Epidermal melanocyte (primary cell): Measurements from ENCODE around the gene RFX7.
A peak's percentile ranks its signal among the peaks of the same experiment; 100 is the strongest.

Experiments
- DNase-seq: peaks from one replicate; pipeline ENCODE4 v3.0.0; 2011; ENCODE audit warnings: low spot score; ENCODE audit not compliant: insufficient read length

The RFX7 gene

DNA sequence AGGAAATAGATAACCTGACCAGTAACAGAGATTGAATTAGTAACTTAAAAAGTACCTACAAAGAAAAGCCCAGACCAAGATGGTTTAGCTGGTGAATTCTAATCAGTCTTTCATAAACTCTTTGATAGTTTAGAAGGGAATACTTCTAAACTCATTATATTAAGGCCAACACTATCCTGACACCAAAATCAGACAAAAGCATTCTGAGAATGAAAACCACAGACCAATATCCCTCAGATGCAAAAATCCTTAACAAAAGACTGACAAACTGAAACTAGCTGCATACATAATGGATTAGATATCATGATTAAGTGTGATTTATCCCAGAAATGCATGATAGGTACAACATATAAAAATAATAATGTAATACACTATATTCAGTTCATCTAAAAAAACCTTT lies 115.6 kb downstream of the RFX7 start:
- DNase-seq: no peak

DNA sequence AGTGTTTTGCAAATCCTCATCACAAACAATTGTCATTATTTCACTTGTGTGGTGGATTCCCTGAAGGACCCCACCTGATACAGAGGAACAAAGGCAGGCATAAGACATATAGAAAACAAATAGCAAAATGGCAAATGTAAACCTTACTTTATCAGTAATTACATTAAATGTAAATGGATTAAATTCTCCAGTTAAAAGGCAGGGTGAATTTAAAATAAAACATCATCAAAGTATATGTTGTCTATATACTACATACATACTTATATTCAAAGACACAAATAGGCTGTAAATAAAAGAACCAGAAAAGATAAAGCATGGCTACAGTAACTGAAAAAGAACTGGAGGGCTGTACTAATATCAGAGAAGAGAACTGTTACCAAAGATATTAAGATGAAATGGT lies 117.3 kb downstream of the RFX7 start:
- no peak for DNase-seq

DNA sequence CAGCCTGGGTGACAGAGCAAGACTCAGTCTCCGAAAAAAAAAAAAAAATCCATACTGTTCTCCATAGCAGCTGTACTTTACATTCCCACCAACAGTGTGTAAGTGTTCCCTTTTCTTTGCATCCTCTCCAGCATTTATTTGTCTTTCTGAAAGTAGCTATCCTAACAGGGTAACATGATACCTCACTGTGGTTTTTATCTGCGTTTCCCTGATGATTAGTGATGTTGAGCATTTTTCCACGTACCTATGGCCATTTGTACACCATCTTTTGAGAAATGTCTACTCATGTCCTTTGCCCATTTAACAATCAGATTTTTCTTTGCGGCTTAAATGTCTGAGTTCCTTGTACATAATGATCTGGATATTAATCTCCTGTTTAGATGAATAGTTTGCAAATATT lies 119.3 kb downstream of the RFX7 start:
- DNase-seq: no peak

DNA sequence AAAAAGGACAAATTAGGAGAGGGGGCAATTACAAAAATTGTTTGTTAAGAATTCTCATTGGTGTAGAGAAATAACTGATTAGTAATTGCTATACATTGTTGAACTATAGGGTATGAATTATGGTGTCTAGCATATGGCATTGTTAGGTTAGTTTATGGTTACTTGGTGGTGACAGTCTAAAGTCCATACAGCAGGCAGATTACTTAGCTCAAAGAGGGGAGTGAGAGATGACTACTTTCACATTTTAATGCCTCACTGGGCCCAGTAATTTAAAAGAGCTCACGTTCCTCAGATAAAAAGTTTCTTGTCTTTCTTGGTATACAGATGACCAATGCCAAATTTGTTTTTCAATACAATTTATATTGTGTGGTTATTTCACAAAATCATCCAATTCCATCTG lies 137.8 kb downstream of the RFX7 start:
- no peak for DNase-seq

DNA sequence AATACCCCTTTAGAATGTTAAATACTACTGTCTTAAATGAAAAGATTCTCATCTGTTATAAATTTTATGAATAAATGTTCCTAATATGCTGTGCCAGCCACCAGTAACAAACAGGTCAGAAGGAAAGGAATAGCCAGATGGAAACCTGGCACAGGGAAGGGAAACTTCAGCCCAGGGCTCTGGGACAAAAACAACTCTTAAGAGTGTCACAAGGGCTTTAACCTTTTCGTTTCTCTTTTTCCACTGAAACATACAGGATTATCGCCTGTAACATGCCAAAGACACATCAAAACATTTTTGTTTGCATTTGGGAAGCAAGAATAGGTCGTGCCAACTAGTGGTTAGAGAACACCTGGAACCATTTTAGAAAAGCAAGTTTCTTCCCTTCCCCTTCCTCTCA lies 141.2 kb downstream of the RFX7 start:
- DNase-seq: no peak

GRCh38 chr15:56099311-56099710 lies 144.4 kb downstream of the RFX7 start:
- DNase-seq: no peak

GRCh38 chr15:56098195-56098863 lies 145.3 kb downstream of the RFX7 start:
- DNase-seq: no peak

GRCh38 chr15:56095406-56095805 lies 148.3 kb downstream of the RFX7 start:
- DNase-seq: no peak

- DNase-seq: no peak
Observed at GRCh38 chr15:56094171-56094570, 149.5 kb downstream of the RFX7 start.

DNA sequence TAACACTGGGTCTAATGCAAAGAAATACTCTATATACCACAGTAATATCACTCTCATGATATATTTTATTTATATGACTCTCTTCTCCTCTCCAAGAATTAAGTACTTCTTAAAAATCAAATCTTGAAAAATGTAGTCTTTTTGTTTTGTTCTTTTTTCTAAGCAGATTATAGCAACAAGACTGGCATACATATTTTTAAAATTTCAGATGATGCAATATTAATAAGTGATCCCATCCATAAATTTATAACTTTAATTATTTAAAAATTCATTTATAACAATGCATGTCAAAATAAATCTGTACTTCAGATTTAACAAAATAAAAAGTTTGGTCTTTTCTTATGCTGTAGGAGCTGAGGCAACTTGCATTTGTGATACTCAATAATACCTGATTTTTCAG lies 155.3 kb downstream of the RFX7 start:
- no peak for DNase-seq

DNA sequence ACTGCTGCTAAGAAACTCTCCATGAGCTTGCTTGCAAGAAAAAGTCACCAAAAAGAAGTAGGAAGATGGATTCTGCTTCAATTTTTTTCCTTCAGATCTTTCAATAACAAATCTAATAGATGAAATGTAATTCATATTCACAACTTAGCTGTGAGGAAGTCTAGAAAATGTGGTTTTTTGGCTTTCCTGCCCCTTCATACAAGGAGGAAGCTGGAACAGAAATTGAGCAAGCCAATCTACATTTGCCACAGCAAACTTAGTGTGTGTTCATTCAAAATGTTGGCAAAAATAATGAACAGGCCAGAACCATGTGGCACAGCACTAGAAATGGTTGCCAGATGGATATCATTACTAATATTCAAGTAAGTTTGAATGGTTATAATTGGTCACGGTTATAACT lies 157.1 kb downstream of the RFX7 start:
- DNase-seq: no peak

DNA sequence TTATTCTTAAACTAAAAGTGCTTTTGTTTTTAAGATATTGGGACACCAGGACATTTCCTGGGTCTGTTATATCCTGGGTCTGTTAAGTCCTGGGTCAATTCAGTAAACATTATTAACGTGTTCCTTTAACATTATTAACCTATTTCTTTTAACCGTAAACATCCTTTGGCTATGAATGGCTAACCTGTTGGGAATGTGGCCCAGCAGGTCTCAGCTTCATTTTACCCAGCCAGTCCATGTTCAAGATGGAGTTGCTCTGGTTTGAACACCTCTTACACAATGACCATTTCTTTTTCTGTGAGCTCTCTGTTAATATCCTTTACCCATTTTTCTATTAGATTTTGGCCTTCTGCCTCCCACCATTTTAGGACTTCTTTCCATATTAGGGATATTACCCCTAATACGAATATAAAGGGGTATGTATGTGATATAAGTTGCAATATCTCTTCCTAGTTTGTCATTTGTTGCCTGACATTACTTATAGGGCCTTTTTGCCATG lies 161.4 kb downstream of the RFX7 start:
- no peak for DNase-seq

- DNase-seq: no peak
Observed at GRCh38 chr15:56077081-56077480, 166.6 kb downstream of the RFX7 start.

DNA sequence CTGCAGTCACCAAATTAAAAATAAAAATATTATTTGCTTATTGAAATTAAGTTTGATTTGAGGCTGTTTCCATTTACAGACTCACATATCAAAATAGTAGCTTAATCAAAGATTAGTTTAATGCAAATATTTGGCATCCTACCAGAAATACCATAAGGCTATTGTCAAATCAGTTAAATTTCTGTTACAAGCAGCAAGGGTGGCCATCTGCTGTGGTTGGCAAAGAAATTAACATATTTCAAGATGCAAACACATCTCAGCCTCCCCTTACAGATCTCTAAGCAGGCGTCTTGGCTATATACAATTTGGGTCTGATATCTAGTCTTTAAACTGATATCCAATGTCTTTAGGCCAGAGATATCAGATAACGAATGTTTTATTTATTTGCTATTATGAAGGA lies 167.0 kb downstream of the RFX7 start:
- no peak for DNase-seq

- no peak for DNase-seq
Observed at GRCh38 chr15:56074481-56075265, 169.0 kb downstream of the RFX7 start.

GRCh38 chr15:56064152-56064551 lies 179.5 kb downstream of the RFX7 start:
- DNase-seq: no peak

DNA sequence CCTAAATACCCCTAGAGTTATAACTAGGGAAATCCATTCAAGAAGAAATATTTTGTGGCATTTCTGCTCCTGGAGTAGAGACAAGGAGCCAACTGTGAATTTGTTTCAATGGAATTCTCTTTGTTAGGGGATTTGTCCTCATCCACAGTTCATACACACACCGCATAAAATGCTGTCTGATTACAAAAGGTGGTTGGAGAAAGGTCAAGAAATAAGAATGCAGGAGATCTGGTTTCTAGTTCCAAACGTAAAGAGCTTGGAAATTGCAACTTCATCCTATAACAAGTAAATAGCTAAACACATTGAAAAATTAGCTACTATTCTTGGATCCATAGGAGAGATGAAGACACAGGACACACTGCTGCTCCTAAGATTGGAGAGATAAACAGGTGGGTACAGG lies 184.0 kb downstream of the RFX7 start:
- DNase-seq: no peak

DNA sequence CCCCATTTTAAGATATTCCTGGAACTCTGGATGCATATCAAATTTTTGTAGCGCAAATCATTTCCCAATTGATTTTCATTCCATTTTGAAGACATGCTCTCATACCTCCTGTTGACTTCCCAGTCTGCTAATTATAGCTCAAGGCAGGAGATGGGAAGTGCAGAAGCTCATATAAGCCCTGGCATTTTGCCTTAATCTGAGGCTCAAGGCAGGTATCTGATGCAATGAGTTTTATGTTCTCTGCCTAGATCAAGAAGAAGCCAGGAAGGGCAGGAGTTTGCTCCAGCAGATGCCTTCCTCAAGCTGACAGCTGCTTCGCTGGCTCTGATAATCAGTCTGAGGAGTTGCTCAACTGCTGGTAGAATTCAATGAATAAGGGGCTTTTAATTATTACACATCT lies 184.7 kb downstream of the RFX7 start:
- no peak for DNase-seq

GRCh38 chr15:56056626-56057025 lies 187.1 kb downstream of the RFX7 start:
- no peak for DNase-seq

DNA sequence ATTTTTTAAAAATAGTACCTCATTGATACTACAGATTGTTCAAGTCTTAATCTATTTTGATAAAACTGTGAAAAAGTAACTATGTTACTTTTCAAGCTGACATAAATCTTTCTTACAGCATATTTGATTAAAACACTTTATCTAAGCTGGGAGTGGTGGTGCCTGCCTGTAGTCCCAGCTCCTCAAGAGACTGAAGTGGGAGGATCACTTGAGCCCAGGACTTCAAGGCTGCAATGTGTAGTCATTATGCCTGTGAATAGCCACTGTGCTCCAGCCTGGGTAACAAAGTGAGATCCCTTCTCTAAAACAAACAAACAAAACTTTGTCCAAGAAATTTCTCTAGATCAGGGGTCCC lies 190.7 kb downstream of the RFX7 start:
- no peak for DNase-seq

GRCh38 chr15:56052395-56053045 lies 191.2 kb downstream of the RFX7 start:
- DNase-seq: peak; percentile 68

DNA sequence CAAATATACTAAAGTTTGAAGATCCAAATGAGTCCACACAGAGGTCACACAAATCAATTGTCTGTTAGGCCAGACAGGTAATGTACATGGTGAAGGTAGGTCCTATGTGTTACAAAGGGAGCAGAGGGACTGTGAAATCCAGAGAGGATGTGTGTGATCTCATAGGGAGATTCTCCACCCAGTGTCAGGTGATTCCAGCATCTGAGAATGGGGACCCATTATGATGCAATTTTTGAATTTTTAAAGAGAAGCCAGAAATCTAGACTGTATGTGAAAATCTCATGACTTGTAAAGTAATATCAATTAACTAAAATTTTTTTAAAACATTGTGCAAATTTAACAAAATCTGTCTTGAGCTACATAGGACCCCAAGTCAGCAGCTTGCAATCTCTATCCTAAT lies 192.0 kb downstream of the RFX7 start:
- DNase-seq: no peak

DNA sequence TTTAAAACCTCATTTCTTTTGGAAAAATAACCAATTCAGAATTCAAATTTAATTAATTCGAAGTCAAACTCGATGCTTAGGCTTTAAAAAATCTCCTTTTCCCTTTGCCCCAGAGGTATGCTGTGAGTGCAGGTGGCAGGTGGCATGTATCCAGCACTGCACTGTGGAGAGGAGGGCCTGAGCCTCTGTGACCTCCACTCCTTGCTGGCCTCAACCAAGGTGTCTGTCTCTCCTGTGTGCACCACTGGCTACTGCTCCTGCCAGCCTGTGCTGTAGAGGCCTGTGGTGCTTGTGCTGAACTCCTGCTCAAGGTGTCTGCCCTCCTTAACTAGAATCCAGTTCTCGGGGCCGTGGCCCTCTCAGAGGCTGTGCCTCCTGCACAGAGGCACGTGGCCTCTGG lies 194.1 kb downstream of the RFX7 start:
- DNase-seq: no peak
